Smooth muscle cell (in vitro differentiated cells): ENCODE results near the gene PLCB2. TPM values are rescaled to one million over a fixed set of nuclear protein-coding genes. Genes with fewer than 3 reads are reported as not detected.

ENCODE experiments used
- DNase-seq: peaks from one replicate; lab custom pipeline; 2025; ENCODE audit not compliant: unreplicated experiment; lab: John Stamatoyannopoulos, UW
- H2AFZ ChIP-seq: fragments of 200-600 bp; sonication (generic); 2 replicates; pipeline ENCODE4 v1.6.0; 2016; ENCODE audit warnings: antibody characterized with exemption, low read depth, mild to moderate bottlenecking
- H3F3A ChIP-seq: fragments of 200-600 bp; sonication (generic); 2 replicates; pipeline ENCODE4 v1.6.0; 2017; ENCODE audit warnings: antibody characterized with exemption, low read depth
- H3K27ac ChIP-seq: fragments of 200-600 bp; sonication (generic); 2 replicates; pipeline ENCODE4 v1.5.1; 2016; ENCODE audit warnings: low read depth, mild to moderate bottlenecking
- H3K27me3 ChIP-seq: fragments of 200-600 bp; sonication (generic); 2 replicates; pipeline ENCODE4 v1.6.1; 2016; ENCODE audit warnings: low read depth, mild to moderate bottlenecking
- H3K36me3 ChIP-seq: fragments of 200-600 bp; sonication (generic); 2 replicates; pipeline ENCODE4 v1.5.1; 2016; ENCODE audit warnings: low read depth
- H3K4me1 ChIP-seq: fragments of 200-600 bp; sonication (generic); 2 replicates; pipeline ENCODE4 v1.5.1; 2016; ENCODE audit warnings: low read depth
- H3K4me2 ChIP-seq: fragments of 200-600 bp; sonication (generic); 2 replicates; pipeline ENCODE4 v1.6.0; 2016; ENCODE audit warnings: mild to moderate bottlenecking
- H3K4me3 ChIP-seq: fragments of 200-600 bp; sonication (generic); 2 replicates; pipeline ENCODE4 v1.5.1; 2016; ENCODE audit warnings: mild to moderate bottlenecking
- H3K79me2 ChIP-seq: fragments of 200-600 bp; sonication (generic); 2 replicates; pipeline ENCODE4 v1.6.0; 2016; ENCODE audit warnings: low read depth, mild to moderate bottlenecking
- H3K9ac ChIP-seq: fragments of 200-600 bp; sonication (generic); 2 replicates; pipeline ENCODE4 v1.6.0; 2016; ENCODE audit warnings: low read depth
- H3K9me3 ChIP-seq: fragments of 200-600 bp; sonication (generic); replicated peaks from 2 replicates; pipeline ENCODE4 v1.5.1; 2016; ENCODE audit warnings: low read depth
- H4K20me1 ChIP-seq: fragments of 200-600 bp; sonication (generic); 2 replicates; pipeline ENCODE4 v1.6.0; 2016; ENCODE audit warnings: low read depth
- WGBS: methylation state at CpG from one replicate; pipeline ENCODE4 v1.1.7; 2016; ENCODE audit warnings: low lambda C conversion rate; 5-methylcytosine and 5-hydroxymethylcytosine counted together
- polyA plus RNA-seq: library from polyadenylated mRNA; unstranded; fragments of >200 nt; fragmentation: Nextera tagmentation; extraction: Ambion mirVana; gene quantifications from 2 replicates; pipeline ENCODE4 v1.2.1, GENCODE V29; 2016
- total RNA-seq: library from RNA; depleted of rRNA; stranded (reverse); fragments of >200 nt; gene quantifications from 2 replicates; pipeline ENCODE4 v1.2.3, GENCODE V29; 2014
- TF ChIP-seq, protein P1 (sequence below): fragments of 200-600 bp; sonication (generic); IDR thresholded peaks from 2 replicates; pipeline ENCODE4 v1.5.1; 2017; ENCODE audit warnings: borderline replicate concordance, mild to moderate bottlenecking, antibody characterized with exemption; ENCODE audit not compliant: insufficient read depth, poor library complexity, severe bottlenecking

PLCB2 gene
- total and polyA plus RNA-seq, 2 experiments from 2014 or later, result 1.5 TPM; not detected in 1

DNA sequence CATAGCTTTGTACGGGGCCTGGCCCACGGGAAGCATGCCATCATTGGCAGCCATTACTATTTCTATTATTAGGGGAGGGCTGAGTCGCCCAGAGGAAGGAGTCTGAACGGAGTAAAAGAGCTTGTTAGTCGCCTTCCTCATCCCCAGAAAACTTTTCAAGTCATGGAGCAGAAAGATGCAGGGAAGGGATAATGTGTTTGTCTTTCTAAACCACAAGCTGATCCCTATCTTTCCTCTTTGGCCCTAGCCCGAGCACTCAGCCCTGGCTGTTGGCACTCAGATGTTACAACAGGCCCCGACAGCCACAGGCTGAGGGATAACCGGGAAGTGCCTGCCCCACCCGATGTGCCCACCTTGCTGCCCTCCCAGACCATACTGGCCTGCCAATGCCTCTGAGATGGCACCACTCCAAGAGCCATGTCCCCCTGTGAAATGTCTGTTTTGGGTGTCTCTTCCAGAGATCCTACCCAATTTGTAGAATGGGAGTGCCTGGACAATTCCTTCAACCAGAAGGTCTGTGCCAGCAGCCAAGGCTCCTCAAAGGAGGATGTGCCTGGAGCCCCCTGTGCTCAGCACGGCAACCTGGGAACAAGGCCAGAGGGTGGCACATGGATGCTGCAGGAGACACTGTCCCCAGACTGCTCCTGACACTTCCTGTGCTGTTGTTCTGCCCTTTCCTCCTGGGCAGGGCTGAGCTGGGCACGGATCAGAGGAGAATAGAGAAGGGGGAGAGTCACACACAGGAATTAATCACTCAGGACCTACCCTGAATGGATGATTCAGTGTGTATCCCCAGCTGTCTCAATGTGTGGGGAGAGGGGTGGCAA lies 58.0 kb downstream of the PLCB2 start:
- WGBS, result 59% methylated on average over 11 of the region's 11 CpGs
- H3K4me2 ChIP-seq, result no peak overlapping the region
- peaks cover 45% of the 10 kb centered on the region for H3K27me3 ChIP-seq
- H3K9me3 ChIP-seq, result no peaks in the 10 kb centered on the region
- DNase-seq, result no peak
- TF ChIP-seq, protein P1, sequence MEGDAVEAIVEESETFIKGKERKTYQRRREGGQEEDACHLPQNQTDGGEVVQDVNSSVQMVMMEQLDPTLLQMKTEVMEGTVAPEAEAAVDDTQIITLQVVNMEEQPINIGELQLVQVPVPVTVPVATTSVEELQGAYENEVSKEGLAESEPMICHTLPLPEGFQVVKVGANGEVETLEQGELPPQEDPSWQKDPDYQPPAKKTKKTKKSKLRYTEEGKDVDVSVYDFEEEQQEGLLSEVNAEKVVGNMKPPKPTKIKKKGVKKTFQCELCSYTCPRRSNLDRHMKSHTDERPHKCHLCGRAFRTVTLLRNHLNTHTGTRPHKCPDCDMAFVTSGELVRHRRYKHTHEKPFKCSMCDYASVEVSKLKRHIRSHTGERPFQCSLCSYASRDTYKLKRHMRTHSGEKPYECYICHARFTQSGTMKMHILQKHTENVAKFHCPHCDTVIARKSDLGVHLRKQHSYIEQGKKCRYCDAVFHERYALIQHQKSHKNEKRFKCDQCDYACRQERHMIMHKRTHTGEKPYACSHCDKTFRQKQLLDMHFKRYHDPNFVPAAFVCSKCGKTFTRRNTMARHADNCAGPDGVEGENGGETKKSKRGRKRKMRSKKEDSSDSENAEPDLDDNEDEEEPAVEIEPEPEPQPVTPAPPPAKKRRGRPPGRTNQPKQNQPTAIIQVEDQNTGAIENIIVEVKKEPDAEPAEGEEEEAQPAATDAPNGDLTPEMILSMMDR, result no peak
- no peaks in the 10 kb centered on the region for H3K79me2 ChIP-seq
- H3K4me1 ChIP-seq, result peaks cover 7% of the 10 kb centered on the region
- no peak overlapping the region for H3K4me3 ChIP-seq
- H3K27ac ChIP-seq, result no peak overlapping the region
- no peak overlapping the region for H2AFZ ChIP-seq
- no peaks in the 10 kb centered on the region for H3F3A ChIP-seq
- H3K9ac ChIP-seq, result no peak overlapping the region
- no peaks in the 10 kb centered on the region for H4K20me1 ChIP-seq
- no peaks in the 10 kb centered on the region for H3K36me3 ChIP-seq

DNA sequence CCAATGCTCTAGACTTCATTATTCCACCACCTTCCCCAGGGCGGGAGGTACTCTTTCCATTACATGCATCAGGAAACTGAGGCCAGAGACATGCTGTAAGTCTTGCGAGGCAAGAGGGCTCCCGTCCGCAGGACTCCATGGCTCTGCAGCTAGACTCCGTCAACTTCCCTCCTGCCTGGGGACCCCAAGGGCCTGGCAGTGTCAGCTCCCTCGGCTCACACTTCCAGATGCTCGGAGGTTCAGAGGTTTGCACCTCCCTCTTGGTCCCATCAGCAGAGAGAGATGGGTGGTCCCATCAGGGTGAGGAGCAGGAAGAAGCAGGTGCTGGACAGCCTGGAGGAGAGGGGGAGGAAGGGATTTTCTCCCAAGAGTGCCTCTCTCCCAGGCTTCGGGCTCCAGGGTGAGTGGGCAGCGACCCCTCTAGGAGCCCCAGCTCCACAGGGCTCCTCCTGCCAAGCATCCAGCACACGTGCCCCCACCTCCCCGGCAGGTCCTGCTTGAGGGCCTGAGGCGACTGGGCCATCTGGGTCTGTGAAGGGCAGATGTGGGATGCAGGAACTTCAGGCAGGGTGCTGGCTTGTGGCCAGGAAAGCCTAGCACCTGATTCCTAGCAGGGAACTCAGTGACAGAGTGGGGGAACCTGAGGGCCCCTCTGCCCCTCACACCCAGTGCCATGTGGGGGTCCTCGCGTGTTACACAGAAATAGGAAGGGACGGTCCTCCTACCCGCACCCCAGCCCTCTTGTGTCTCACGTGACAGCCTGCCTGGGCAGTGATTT lies 59.5 kb downstream of the PLCB2 start:
- H3K9ac ChIP-seq, result no peak overlapping the region
- H3K4me3 ChIP-seq, result no peak overlapping the region
- H3K27me3 ChIP-seq, result peaks cover 30% of the 10 kb centered on the region
- no peaks in the 10 kb centered on the region for H3K9me3 ChIP-seq
- H3K4me1 ChIP-seq, result peaks cover 7% of the 10 kb centered on the region
- DNase-seq, result no peak
- no peak overlapping the region for H3K4me2 ChIP-seq
- no peak overlapping the region for H3K27ac ChIP-seq
- no peaks in the 10 kb centered on the region for H3F3A ChIP-seq
- 94% methylated on average over 17 of the region's 17 CpGs for WGBS
- no peak overlapping the region for H2AFZ ChIP-seq
- no peaks in the 10 kb centered on the region for H3K79me2 ChIP-seq
- TF ChIP-seq, protein P1, result no peak
- H3K36me3 ChIP-seq, result no peaks in the 10 kb centered on the region
- H4K20me1 ChIP-seq, result no peaks in the 10 kb centered on the region

DNA sequence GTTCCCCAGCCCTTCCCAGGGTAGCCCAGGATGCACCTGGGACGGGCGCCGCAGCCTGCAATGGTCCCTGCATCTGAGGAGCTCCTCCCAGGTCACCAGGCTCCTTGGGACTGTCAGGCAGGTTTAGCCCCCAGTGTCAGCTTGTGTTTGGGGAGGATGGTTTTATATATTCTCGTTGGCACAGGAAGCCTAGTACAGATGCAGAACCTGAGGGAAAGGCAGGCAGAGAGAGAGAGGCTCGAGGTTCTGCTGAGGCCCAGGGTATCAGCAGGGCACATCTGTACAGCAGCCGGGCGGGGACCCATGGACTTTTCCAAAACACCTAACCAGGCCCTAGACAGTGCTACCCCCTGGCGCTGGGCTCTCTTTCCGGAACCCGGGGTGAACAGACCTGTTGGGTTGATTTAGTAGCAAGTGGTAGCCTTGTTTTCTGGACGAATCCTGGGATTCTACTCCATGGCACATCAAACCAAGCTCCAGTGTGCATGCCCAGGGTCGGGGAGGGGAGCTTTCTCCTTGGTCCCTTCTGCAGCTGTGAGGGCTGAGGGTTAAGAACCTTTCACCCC lies 60.2 kb downstream of the PLCB2 start:
- Histone ChIP-seq H3K9ac (no peak overlapping the region), H3K36me3 (no peaks in the 10 kb centered on the region), H3K27ac (no peak overlapping the region), H3K27me3 (peaks cover 23% of the 10 kb centered on the region), H3K9me3 (no peaks in the 10 kb centered on the region), H3K79me2 (no peaks in the 10 kb centered on the region), H3K4me2 (no peak overlapping the region), H4K20me1 (no peaks in the 10 kb centered on the region), H3K4me1 (peaks cover 2% of the 10 kb centered on the region), H2AFZ (no peak overlapping the region), H3K4me3 (no peak overlapping the region), H3F3A (no peaks in the 10 kb centered on the region)
- no peak for DNase-seq
- TF ChIP-seq, protein P1, result no peak
- 95% methylated on average over 12 of the region's 12 CpGs for WGBS
